IMR-90 (cell line): ENCODE results near the gene ZNF407.

Experiments
- CHD1 ChIP-seq: IDR thresholded peaks from 2 replicates; pipeline ENCODE4 v1.6.1; 2012; ENCODE audit warnings: low read depth, low read length, improper control_type of control experiment
- CTCF ChIP-seq: conservative IDR thresholded peaks from 2 replicates; pipeline ENCODE4 v1.5.1; 2012; ENCODE audit warnings: mild to moderate bottlenecking, low read depth, low read length, improper control_type of control experiment
- MAFK ChIP-seq: IDR thresholded peaks from 2 replicates; pipeline ENCODE4 v1.6.1; 2012; ENCODE audit warnings: low read depth, low read length, improper control_type of control experiment
- RAD21 ChIP-seq: IDR thresholded peaks from 2 replicates; pipeline ENCODE4 v1.6.1; 2012; ENCODE audit warnings: low read length, improper control_type of control experiment

- TF ChIP-seq CTCF: no peak
- TF ChIP-seq CHD1: no peak
- TF ChIP-seq RAD21: no peak
- no peak for TF ChIP-seq MAFK
These were observed 34.6 kb downstream of the ZNF407 start for GRCh38 chr18:74632351-74632679.
